GM08714 (cell line): ENCODE data around the gene WSCD2.

Experiments
- H3K4me3 ChIP-seq: fragments of 200-500 bp; sonication (Bioruptor generic); 2 replicates; pipeline ENCODE4 v1.5.1; 2014; ENCODE audit warnings: mild to moderate bottlenecking, low read length, inconsistent platforms
- ZNF274 ChIP-seq: IDR thresholded peaks from 2 replicates; pipeline ENCODE4 v1.6.1; 2012; ENCODE audit warnings: mild to moderate bottlenecking, low read depth, low read length

Gene WSCD2

DNA sequence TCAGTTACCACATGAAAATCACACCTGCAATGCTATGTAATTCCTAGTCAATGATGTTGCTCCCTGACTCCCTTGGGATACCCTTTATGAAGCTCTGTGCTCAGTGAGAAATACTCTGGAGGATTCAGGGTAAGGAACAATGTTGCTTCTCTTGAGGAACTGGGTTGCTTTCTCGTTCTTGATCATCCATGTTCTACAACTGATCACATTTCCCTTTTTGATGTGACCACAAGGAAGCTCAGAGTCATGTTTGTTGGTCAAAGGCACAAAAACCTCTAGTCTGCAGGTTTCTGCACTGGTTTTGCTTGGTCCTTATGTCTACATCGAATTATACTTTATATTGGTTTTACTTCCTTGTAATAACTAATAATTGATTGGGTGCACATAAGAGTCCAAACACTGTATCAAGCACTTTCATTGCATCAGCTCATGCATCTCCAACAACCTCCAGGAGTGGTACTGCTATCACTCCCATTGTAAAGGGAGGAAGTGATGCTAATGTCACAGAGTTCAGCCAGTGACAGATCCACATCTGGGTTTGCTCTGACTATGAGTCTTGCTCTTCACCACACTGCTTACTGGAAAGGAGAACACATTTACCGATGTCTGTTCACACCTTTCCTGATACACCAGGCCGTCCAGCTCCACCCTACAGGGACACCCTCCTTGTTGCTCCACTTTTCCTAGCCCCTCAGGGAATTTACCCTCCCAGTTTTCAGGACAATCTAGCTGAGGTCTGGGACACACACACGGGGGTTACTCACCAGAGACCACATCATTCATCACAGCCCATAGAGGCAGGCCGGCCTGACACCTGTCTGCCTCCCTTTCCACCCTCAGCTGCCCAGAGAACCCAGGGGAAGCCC lies 169.0 kb downstream of the WSCD2 start:
- TF ChIP-seq ZNF274, result no peak
- no peak overlapping the region for H3K4me3 ChIP-seq

DNA sequence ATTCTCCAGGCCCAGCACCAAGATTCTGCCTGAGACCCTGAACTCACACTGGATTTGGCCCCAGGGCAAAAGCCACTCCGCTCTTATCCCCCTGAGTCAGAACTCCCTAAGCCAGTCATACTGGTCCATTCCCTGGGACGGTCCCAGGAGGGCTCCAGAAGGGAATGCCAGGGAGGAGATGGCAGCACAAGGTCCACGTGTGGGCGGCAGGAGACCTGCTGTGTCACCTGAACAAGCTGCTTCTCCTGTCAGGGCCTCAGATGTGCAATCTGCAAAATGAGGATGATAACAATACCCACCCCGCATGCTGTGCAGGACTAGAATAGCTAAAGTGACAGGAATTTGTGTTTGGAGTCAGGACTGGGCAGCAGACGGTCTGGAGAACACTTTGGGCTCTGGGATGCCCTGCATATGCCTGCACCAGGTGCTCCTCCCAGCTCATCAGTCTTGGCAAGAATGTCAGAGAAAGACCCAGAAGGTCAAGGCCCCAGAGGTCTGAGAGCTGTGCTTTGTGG lies 169.7 kb downstream of the WSCD2 start:
- H3K4me3 ChIP-seq, result no peak overlapping the region
- no peak for TF ChIP-seq ZNF274

DNA sequence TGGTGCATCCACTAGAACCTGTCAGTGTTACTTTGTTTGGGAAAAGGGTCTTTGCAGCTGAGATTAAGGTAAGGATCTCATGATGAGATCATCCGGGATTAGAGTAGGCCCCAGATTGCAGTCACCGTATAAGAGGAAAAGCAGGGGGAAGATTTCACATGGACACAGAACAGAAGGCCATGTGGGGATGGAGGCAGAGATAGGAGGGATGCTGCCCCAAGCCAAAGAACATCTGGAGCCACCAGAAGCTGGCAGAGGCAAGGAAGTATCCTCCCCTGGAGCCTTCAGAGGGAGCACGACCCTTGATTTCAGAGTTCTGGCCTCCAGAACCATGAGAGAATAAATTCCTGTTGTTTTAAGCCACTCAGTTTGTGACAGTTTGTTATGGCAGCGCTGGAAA lies 170.4 kb downstream of the WSCD2 start:
- no peak for TF ChIP-seq ZNF274

More for the DNA sequence above, 170.4 kb downstream of the WSCD2 start:
- H3K4me3 ChIP-seq, result no peak overlapping the region
